ENCODE data around the gene VASN.
"Not testable (repeated sequence)": the region's sequence is repeated elsewhere in the genome, so short reads cannot be mapped to it uniquely, and the experiment has no call there.

Gene VASN

GRCh38 chr16:4385066-4385788 is 13.6 kb downstream of the VASN start:
- no peak for DNase-seq

GRCh38 chr16:4385789-4386450 is 14.3 kb downstream of the VASN start:
- no peak for DNase-seq

GRCh38 chr16:4386451-4386805 is 14.8 kb downstream of the VASN start:
- DNase-seq = no peak

GRCh38 chr16:4386951-4387565 is 15.4 kb downstream of the VASN start:
- DNase-seq = no peak

- no peak for DNase-seq
Measured at GRCh38 chr16:4387781-4388180, 16.1 kb downstream of the VASN start.

GRCh38 chr16:4388271-4389021 is 16.8 kb downstream of the VASN start:
- no peak for DNase-seq

- DNase-seq = no peak
Measured at GRCh38 chr16:4389051-4389955, 17.7 kb downstream of the VASN start.

- DNase-seq = no peak
Measured at GRCh38 chr16:4390266-4391260, 18.9 kb downstream of the VASN start.

- DNase-seq = no peak
Measured at GRCh38 chr16:4391631-4392381, 20.2 kb downstream of the VASN start.

GRCh38 chr16:4392382-4393239 is 21.0 kb downstream of the VASN start:
- DNase-seq = peak; percentile 95

GRCh38 chr16:4393240-4393600 is 21.6 kb downstream of the VASN start:
- no peak for DNase-seq

GRCh38 chr16:4393850-4394249 is 22.2 kb downstream of the VASN start:
- not testable (repeated sequence) for DNase-seq

- DNase-seq = no peak
Measured at GRCh38 chr16:4395055-4395726, 23.5 kb downstream of the VASN start.

- DNase-seq = no peak
Measured at GRCh38 chr16:4399001-4399730, 27.5 kb downstream of the VASN start.

- DNase-seq = no peak
Measured at GRCh38 chr16:4401094-4401501, 29.4 kb downstream of the VASN start.

GRCh38 chr16:4401510-4401909 is 29.9 kb downstream of the VASN start:
- no peak for DNase-seq

- peak; percentile 72 for DNase-seq
Measured at GRCh38 chr16:4402439-4403132, 30.9 kb downstream of the VASN start.

Measured in fibroblast of skin of abdomen (primary cell).